GM12878 (cell line): Measurements from ENCODE around the gene PRKCE. TPM values are rescaled to one million over a fixed set of nuclear protein-coding genes. Genes with fewer than 3 reads are reported as not detected.

ENCODE experiments used
- ATAC-seq: fragments of 200-7000 bp; cut with Tn5 transposase; 3 replicates; pipeline ENCODE4 v1.9.1; 2020; ENCODE audit warnings: mild to moderate bottlenecking, moderate library complexity
- BruUV-seq: library from RNA; stranded (reverse); fragments of 400-500 nt; replicated peaks from 2 replicates; lab custom pipeline; 2021; lab: Mats Ljungman, UMichigan
- CTCF ChIA-PET: fragments of 300-600 bp; sonication (Branson Sonifier 250); formaldehyde crosslinking; extraction: SDS; loops from one replicate; lab custom pipeline; 2021; ENCODE audit warnings: inconsistent platforms; lab: Yijun Ruan, JAX
- POLR2A ChIA-PET: fragments of 350-600 bp; formaldehyde crosslinking; extraction: SDS; loops from one replicate; lab custom pipeline; 2021; ENCODE audit warnings: inconsistent platforms; lab: Charles Lee
- RAD21 ChIA-PET: fragments of 300-600 bp; sonication (Branson Sonifier 250); formaldehyde crosslinking; loops from one replicate; lab custom pipeline; 2023; ENCODE audit warnings: antibody characterized with exemption; ENCODE audit not compliant: unreplicated experiment; lab: Charles Lee
- SMC1A ChIA-PET: fragments of 300-600 bp; sonication (Branson Sonifier 250); formaldehyde crosslinking; loops from one replicate; lab custom pipeline; 2023; ENCODE audit not compliant: unreplicated experiment, uncharacterized antibody; lab: Charles Lee
- DNase-seq: peaks from one replicate; pipeline ENCODE4 v3.0.0-alpha.2; 2011; ENCODE audit warnings: low read depth, low spot score
- FAIRE-seq: peaks from 3 replicates; lab custom pipeline; 2011; peaks lifted over from hg19 to GRCh38; lab: Jason Lieb, UNC
- H2AFZ ChIP-seq: 2 replicates; pipeline ENCODE4 v1.6.0; 2011; ENCODE audit warnings: low read depth, low read length, control low read depth; ENCODE audit not compliant: control insufficient read depth
- H3K27ac ChIP-seq: 2 replicates; pipeline ENCODE4 v1.5.1; 2011; ENCODE audit warnings: control low read depth; ENCODE audit not compliant: control insufficient read depth, insufficient read depth
- H3K27me3 ChIP-seq, 2 experiments: replicated peaks in 1 of 2; 2 replicates each; pipeline versions ENCODE4 v1.6.0 to v1.6.1; 2011; ENCODE audit warnings: low read length in 1 of 2; ENCODE audit not compliant: control insufficient read depth in 2 of 2, insufficient read depth in 2 of 2
- H3K36me3 ChIP-seq, 2 experiments: 2 replicates each; pipeline ENCODE4 v1.5.1; 2011; ENCODE audit warnings: low read length in 1 of 2; ENCODE audit not compliant: control insufficient read depth in 2 of 2, insufficient read depth in 2 of 2
- H3K4me1 ChIP-seq: 2 replicates; pipeline ENCODE4 v1.6.1; 2011; ENCODE audit warnings: mild to moderate bottlenecking, low read length, moderate library complexity, mixed read lengths; ENCODE audit not compliant: control insufficient read depth, insufficient read depth
- H3K4me2 ChIP-seq: 2 replicates; pipeline ENCODE4 v1.6.0; 2011; ENCODE audit warnings: control low read depth; ENCODE audit not compliant: control insufficient read depth, insufficient read depth
- H3K4me3 ChIP-seq: fragments of 200-600 bp; sonication (generic); 2 replicates; pipeline ENCODE4 v1.5.1; 2016
- H3K79me2 ChIP-seq: 2 replicates; pipeline ENCODE4 v1.6.0; 2011; ENCODE audit warnings: low read length; ENCODE audit not compliant: control insufficient read depth, insufficient read depth
- H3K9ac ChIP-seq: 2 replicates; pipeline ENCODE4 v1.8.0; 2011; ENCODE audit warnings: low read length, control low read depth, mixed read lengths; ENCODE audit not compliant: control insufficient read depth, insufficient read depth
- H3K9me3 ChIP-seq: replicated peaks from 3 replicates; pipeline ENCODE4 v1.5.1; 2011; ENCODE audit warnings: mild to moderate bottlenecking, low read length; ENCODE audit not compliant: control insufficient read depth, insufficient read depth
- H4K20me1 ChIP-seq: 2 replicates; pipeline ENCODE4 v1.6.0; 2011; ENCODE audit not compliant: control insufficient read depth, insufficient read depth
- ATF7 ChIP-seq: fragments of 450-650 bp; IDR thresholded peaks from 2 replicates; pipeline ENCODE4 v1.6.1; 2016; ENCODE audit warnings: low read depth, mild to moderate bottlenecking
- CHD4 ChIP-seq: fragments of 200-600 bp; sonication (generic); IDR thresholded peaks from 2 replicates; pipeline ENCODE4 v1.6.1; 2016; ENCODE audit warnings: mild to moderate bottlenecking
- CREB1 ChIP-seq: IDR thresholded peaks from 2 replicates; pipeline ENCODE4 v1.6.1; 2012; ENCODE audit warnings: low read depth, mild to moderate bottlenecking, inconsistent platforms
- IRF4 ChIP-seq: IDR thresholded peaks from 2 replicates; pipeline ENCODE4 v1.6.1; 2011; ENCODE audit warnings: low read depth, low read length
- JUND ChIP-seq: IDR thresholded peaks from 2 replicates; pipeline ENCODE4 v1.6.1; 2012; ENCODE audit warnings: low read depth, mild to moderate bottlenecking, low read length, improper control_type of control experiment, moderate library complexity
- SIX5 ChIP-seq: IDR thresholded peaks from 2 replicates; pipeline ENCODE4 v1.6.1; 2011; ENCODE audit warnings: mild to moderate bottlenecking, low read depth, low read length, moderate library complexity; ENCODE audit not compliant: severe bottlenecking
- SMARCA5 ChIP-seq: fragments of 450-650 bp; IDR thresholded peaks from 2 replicates; pipeline ENCODE4 v1.6.1; 2017; ENCODE audit warnings: mild to moderate bottlenecking
- ZNF207 ChIP-seq: fragments of 450-650 bp; IDR thresholded peaks from 2 replicates; pipeline ENCODE4 v1.6.1; 2014; ENCODE audit warnings: antibody characterized with exemption, mild to moderate bottlenecking, borderline replicate concordance
- WGBS: methylation state at CpG from one replicate; pipeline ENCODE4 v1.1.6; 2016; ENCODE audit warnings: low lambda C conversion rate; ENCODE audit not compliant: insufficient replicate concordance, insufficient coverage; ENCODE audit errors: missing lambda C conversion rate; 5-methylcytosine and 5-hydroxymethylcytosine counted together
- in situ Hi-C: fragments of 300-500 bp; cut with MboI; formaldehyde crosslinking; loops from 9 replicates; pipeline ENCODE4 v1.14.3; 2018; ENCODE audit warnings: mixed read lengths
- intact Hi-C: fragments of 100-400 bp; cut with micrococcal nuclease; formaldehyde crosslinking; loops from one replicate; pipeline ENCODE4 v1.14.2; 2022; ENCODE audit not compliant: unreplicated experiment
- polyA plus RNA-seq, 11 experiments: library from polyadenylated mRNA; depleted of rRNA in 4 of 11; unstranded in 6 of 11; stranded (reverse) in 5 of 11; fragments of >200 nt; fragmentation: Nextera tagmentation in 4 of 11; fragmentation: Illumina TruSeq in 1 of 11; extraction: Ambion mirVana in 4 of 11; extraction: Trizol in 1 of 11; gene quantifications; 1 replicate in 1 of 11; 2 replicates in 10 of 11; pipeline versions ENCODE4 v1.2.1 to v1.2.3, GENCODE V29; 2011 to 2016; ENCODE audit warnings: inconsistent platforms in 2 of 11, missing spikeins in 2 of 11, low read depth in 1 of 11
- total RNA-seq, 4 experiments: library from RNA; depleted of rRNA in 3 of 4; stranded (reverse); fragments of >200 nt in 3 of 4; fragmentation: Illumina TruSeq in 1 of 4; extraction: Trizol in 1 of 4; gene quantifications; 2 replicates each; pipeline versions ENCODE4 v1.2.1 to v1.2.3, GENCODE V29; 2013 to 2021
- TF ChIP-seq, protein P1 (sequence below): fragments of 450-650 bp; IDR thresholded peaks from 2 replicates; pipeline ENCODE4 v1.6.1; 2017; ENCODE audit warnings: mild to moderate bottlenecking

PRKCE gene
- total and polyA plus RNA-seq, 10 of the 15 experiments (the other 5 are each of a cell fraction or from before 2014, with no cell fraction given): 2.6 to 28.2 (median 11.3) TPM

GRCh38 chr2:45691171-45691999 lies 39.9 kb downstream of the PRKCE start (continued):
- TF ChIP-seq SMARCA5: no peak
- TF ChIP-seq SIX5: no peak
- TF ChIP-seq, protein P1, sequence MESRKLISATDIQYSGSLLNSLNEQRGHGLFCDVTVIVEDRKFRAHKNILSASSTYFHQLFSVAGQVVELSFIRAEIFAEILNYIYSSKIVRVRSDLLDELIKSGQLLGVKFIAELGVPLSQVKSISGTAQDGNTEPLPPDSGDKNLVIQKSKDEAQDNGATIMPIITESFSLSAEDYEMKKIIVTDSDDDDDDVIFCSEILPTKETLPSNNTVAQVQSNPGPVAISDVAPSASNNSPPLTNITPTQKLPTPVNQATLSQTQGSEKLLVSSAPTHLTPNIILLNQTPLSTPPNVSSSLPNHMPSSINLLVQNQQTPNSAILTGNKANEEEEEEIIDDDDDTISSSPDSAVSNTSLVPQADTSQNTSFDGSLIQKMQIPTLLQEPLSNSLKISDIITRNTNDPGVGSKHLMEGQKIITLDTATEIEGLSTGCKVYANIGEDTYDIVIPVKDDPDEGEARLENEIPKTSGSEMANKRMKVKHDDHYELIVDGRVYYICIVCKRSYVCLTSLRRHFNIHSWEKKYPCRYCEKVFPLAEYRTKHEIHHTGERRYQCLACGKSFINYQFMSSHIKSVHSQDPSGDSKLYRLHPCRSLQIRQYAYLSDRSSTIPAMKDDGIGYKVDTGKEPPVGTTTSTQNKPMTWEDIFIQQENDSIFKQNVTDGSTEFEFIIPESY: no peak
- TF ChIP-seq CREB1: peak; percentile 70; the same call in 1 of the 2 replicates

GRCh38 chr2:45692566-45692965 lies 41.1 kb downstream of the PRKCE start:
- ATAC-seq: no peak
- peaks cover 37% of the 10 kb centered on the region for H3K79me2 ChIP-seq
- intact Hi-C loops (loop anchor here (5.0 kb wide), 1 partner anchor 40 kb away; the partner anchor contains the start of gene PRKCE), in situ Hi-C loops (no loop called here)
- H4K20me1 ChIP-seq: no peaks in the 10 kb centered on the region
- ChIA-PET CTCF (interaction anchor here (2.2 kb wide), 1 partner anchor 11 kb away, joined by 8 read pairs; no protein-coding TSS in a partner anchor), RAD21 (no interaction called here), POLR2A (no interaction called here), SMC1A (interaction anchor here (1.0 to 5.0 kb wide), 3 partner anchors 9 to 39 kb away, joined by 3 to 25 read pairs (median 24); partner anchors contain the start of gene PRKCE)
- FAIRE-seq: no peak
- no peak for TF ChIP-seq IRF4
- TF ChIP-seq JUND: no peak
- no peak for TF ChIP-seq ATF7
- no peak for TF ChIP-seq ZNF207
- no peak for TF ChIP-seq CHD4
- H3K27ac ChIP-seq: no peak overlapping the region
- H3K4me2 ChIP-seq: no peak overlapping the region
- no peak overlapping the region for H3K9ac ChIP-seq
- 98% methylated on average over 4 of the region's 4 CpGs for WGBS
- BruUV-seq: no TSS peak
- H3K9me3 ChIP-seq: no peaks in the 10 kb centered on the region
- H3K27me3 ChIP-seq: no peaks in the 10 kb centered on the region
- H2AFZ ChIP-seq: no peak overlapping the region
- DNase-seq: no peak
- peaks cover 45% of the 10 kb centered on the region for H3K4me1 ChIP-seq
- H3K4me3 ChIP-seq: no peak overlapping the region
- no peaks in the 10 kb centered on the region for H3K36me3 ChIP-seq
